ENCODE measurements around the gene NACA2. TPM values are rescaled to one million over a fixed set of nuclear protein-coding genes. Genes with fewer than 3 reads are reported as not detected.

NACA2 gene
- total and polyA plus RNA-seq, 2 of the 13 experiments (the other 11 are each of a cell fraction or from before 2014, with no cell fraction given), result 0.21 TPM; not detected in 1

DNA sequence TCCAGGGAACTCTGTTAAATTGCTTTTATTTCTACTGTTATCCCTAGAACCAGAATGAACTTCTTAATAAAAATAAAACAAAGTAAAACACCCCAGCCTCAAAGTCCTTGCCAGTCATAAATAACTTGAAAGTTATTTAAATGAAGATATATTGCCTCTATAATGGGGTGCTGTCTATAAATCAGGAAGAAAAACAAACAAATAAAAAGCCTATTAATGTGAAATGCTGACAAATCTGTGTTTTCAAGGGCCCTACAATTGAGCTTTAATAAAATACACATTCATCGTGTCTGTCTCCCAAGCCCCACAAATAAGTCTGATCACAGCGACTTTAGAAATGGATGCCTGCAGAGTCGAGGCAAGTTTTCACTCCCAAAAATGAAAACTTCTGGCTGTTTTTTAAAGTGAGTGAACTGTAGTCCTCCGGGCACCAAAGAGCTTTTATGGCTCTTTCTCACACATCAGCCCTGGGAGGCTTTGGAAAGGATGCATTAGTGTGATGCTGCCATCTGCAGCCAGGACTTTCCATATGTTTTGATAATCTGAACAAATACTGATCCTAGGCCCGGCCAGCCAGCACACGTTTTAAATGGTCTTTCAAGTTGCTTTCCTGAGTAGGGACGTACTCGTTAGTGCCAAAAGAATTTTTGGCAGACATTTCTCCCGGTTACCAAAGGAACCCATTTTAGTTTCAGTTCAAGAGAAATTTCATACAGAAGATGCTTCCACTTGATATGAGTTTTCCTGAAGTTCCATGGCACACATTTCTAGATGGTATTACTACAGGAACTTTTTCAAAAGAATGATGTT is 16.3 kb downstream of the NACA2 start (continued):
- TF ChIP-seq, protein P1, sequence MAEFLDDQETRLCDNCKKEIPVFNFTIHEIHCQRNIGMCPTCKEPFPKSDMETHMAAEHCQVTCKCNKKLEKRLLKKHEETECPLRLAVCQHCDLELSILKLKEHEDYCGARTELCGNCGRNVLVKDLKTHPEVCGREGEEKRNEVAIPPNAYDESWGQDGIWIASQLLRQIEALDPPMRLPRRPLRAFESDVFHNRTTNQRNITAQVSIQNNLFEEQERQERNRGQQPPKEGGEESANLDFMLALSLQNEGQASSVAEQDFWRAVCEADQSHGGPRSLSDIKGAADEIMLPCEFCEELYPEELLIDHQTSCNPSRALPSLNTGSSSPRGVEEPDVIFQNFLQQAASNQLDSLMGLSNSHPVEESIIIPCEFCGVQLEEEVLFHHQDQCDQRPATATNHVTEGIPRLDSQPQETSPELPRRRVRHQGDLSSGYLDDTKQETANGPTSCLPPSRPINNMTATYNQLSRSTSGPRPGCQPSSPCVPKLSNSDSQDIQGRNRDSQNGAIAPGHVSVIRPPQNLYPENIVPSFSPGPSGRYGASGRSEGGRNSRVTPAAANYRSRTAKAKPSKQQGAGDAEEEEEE (CRISPR knock-in tag; IDR thresholded peaks at IDR 0.05; ENCODE audit: borderline replicate concordance), result no peak
- TF ChIP-seq, protein P2, sequence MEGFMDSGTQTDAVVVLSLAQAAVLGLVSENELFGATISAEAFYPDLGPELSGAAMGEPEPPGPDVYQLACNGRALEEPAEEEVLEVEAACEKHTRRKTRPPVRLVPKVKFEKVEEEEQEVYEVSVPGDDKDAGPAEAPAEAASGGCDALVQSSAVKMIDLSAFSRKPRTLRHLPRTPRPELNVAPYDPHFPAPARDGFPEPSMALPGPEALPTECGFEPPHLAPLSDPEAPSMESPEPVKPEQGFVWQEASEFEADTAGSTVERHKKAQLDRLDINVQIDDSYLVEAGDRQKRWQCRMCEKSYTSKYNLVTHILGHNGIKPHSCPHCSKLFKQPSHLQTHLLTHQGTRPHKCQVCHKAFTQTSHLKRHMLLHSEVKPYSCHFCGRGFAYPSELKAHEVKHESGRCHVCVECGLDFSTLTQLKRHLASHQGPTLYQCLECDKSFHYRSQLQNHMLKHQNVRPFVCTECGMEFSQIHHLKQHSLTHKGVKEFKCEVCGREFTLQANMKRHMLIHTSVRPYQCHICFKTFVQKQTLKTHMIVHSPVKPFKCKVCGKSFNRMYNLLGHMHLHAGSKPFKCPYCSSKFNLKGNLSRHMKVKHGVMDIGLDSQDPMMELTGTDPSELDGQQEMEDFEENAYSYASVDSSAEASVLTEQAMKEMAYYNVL (CRISPR knock-in tag; IDR thresholded peaks at IDR 0.05; ENCODE audit: borderline replicate concordance), result no peak
- TF ChIP-seq HNF4A (CRISPR knock-in tag; IDR thresholded peaks at IDR 0.05) (no peak), ZNF724P (CRISPR knock-in tag; IDR thresholded peaks at IDR 0.05; ENCODE audit: borderline replicate concordance) (0 out of 2 replicates have a peak, but pooled peaks have one; percentile 33), TCF7 (IDR thresholded peaks at IDR 0.05; ENCODE audit: low read depth) (no peak), IRF2 (CRISPR knock-in tag; IDR thresholded peaks at IDR 0.05) (0 out of 2 replicates have a peak, but pooled peaks have one; percentile 20), SALL1 (CRISPR knock-in tag; IDR thresholded peaks at IDR 0.05) (0 out of 2 replicates have a peak, but pooled peaks have one; percentile 27), ZNF350 (CRISPR knock-in tag; IDR thresholded peaks at IDR 0.05; ENCODE audit: borderline replicate concordance, low read depth) (no peak), MATR3 (CRISPR knock-in tag; IDR thresholded peaks at IDR 0.05) (no peak), SRSF9 (IDR thresholded peaks at IDR 0.05; ENCODE audit: borderline replicate concordance, insufficient read depth, low read depth, low read length, poor library complexity, severe bottlenecking) (no peak), PBX2 (CRISPR knock-in tag; IDR thresholded peaks at IDR 0.05) (no peak), STAG1 (CRISPR knock-in tag; IDR thresholded peaks at IDR 0.05) (peak; percentile 96), RFXAP (CRISPR knock-in tag; IDR thresholded peaks at IDR 0.05; ENCODE audit: borderline replicate concordance) (no peak), PHB2 (IDR thresholded peaks at IDR 0.05; ENCODE audit: partially characterized antibody) (no peak), ATF3 (CRISPR knock-in tag; IDR thresholded peaks at IDR 0.05) (no peak), YEATS4 (CRISPR knock-in tag; IDR thresholded peaks at IDR 0.05; ENCODE audit: borderline replicate concordance) (no peak), ZNF432 (CRISPR knock-in tag; IDR thresholded peaks at IDR 0.05; ENCODE audit: borderline replicate concordance) (no peak), RFXANK (CRISPR knock-in tag; IDR thresholded peaks at IDR 0.05) (no peak), CSRNP2 (CRISPR knock-in tag; conservative IDR thresholded peaks at IDR 0.05; ENCODE audit: low read depth) (no peak), ZFP1 (CRISPR knock-in tag; IDR thresholded peaks at IDR 0.05) (no peak)
- TF ChIP-seq, protein P3, sequence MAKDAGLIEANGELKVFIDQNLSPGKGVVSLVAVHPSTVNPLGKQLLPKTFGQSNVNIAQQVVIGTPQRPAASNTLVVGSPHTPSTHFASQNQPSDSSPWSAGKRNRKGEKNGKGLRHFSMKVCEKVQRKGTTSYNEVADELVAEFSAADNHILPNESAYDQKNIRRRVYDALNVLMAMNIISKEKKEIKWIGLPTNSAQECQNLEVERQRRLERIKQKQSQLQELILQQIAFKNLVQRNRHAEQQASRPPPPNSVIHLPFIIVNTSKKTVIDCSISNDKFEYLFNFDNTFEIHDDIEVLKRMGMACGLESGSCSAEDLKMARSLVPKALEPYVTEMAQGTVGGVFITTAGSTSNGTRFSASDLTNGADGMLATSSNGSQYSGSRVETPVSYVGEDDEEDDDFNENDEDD (CRISPR knock-in tag; IDR thresholded peaks at IDR 0.05; ENCODE audit: borderline replicate concordance), result no peak

Measured in HepG2 (cell line).